ENCODE data around the gene BLOC1S2.

GRCh38 chr10:100245484-100246220 lies 40.8 kb downstream of the BLOC1S2 start:
- TF ChIP-seq, protein P1, sequence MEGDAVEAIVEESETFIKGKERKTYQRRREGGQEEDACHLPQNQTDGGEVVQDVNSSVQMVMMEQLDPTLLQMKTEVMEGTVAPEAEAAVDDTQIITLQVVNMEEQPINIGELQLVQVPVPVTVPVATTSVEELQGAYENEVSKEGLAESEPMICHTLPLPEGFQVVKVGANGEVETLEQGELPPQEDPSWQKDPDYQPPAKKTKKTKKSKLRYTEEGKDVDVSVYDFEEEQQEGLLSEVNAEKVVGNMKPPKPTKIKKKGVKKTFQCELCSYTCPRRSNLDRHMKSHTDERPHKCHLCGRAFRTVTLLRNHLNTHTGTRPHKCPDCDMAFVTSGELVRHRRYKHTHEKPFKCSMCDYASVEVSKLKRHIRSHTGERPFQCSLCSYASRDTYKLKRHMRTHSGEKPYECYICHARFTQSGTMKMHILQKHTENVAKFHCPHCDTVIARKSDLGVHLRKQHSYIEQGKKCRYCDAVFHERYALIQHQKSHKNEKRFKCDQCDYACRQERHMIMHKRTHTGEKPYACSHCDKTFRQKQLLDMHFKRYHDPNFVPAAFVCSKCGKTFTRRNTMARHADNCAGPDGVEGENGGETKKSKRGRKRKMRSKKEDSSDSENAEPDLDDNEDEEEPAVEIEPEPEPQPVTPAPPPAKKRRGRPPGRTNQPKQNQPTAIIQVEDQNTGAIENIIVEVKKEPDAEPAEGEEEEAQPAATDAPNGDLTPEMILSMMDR (IDR thresholded peaks at IDR 0.05) = no peak
- TF ChIP-seq POLR2AphosphoS5 (IDR thresholded peaks at IDR 0.05) = no peak

Data from transverse colon (tissue), 4 donors.